ENCODE results near the gene CNTROB.

DNA sequence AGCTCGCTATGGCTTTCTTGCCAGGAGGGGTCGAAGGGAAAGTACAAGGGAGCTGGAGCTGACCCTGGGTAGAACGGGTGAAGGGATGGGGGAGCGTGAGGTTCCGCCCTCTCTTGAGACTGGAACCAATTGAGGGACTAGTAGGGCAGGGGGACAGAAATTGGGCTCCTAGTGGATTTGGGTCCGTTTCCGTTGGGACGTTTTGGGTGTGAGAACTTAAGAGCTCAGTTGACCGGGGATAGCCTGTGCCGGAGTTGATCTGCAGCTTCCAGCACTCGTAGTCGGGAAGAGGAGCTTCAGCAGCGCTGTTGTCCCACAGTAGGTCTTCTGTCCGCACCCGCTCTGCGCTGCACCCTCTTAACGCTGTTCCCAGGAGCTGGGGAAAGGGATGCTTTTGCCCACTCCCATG is 481 bp downstream of the CNTROB start:
- TF ChIP-seq, protein P1, sequence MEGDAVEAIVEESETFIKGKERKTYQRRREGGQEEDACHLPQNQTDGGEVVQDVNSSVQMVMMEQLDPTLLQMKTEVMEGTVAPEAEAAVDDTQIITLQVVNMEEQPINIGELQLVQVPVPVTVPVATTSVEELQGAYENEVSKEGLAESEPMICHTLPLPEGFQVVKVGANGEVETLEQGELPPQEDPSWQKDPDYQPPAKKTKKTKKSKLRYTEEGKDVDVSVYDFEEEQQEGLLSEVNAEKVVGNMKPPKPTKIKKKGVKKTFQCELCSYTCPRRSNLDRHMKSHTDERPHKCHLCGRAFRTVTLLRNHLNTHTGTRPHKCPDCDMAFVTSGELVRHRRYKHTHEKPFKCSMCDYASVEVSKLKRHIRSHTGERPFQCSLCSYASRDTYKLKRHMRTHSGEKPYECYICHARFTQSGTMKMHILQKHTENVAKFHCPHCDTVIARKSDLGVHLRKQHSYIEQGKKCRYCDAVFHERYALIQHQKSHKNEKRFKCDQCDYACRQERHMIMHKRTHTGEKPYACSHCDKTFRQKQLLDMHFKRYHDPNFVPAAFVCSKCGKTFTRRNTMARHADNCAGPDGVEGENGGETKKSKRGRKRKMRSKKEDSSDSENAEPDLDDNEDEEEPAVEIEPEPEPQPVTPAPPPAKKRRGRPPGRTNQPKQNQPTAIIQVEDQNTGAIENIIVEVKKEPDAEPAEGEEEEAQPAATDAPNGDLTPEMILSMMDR (IDR thresholded peaks at IDR 0.05): no peak
- no peak for TF ChIP-seq POLR2A (IDR thresholded peaks at IDR 0.05)

Data from body of pancreas (tissue), 4 donors.